RWPE2 (cell line): ENCODE measurements around the gene BRI3.

ENCODE experiments used
- ATAC-seq: fragments of 200-7000 bp; cut with Tn5 transposase; 3 replicates; pipeline ENCODE4 v1.9.1; 2021; ENCODE audit warnings: low read depth
- DNase-seq: peaks from one replicate; pipeline ENCODE4 v3.0.0-alpha.2; 2020; ENCODE audit warnings: low spot score
- H3K27ac ChIP-seq: fragments of 450-650 bp; 2 replicates; pipeline ENCODE4 v1.5.1; 2017; ENCODE audit warnings: mild to moderate bottlenecking; ENCODE audit not compliant: poor library complexity, severe bottlenecking
- H3K27me3 ChIP-seq: fragments of 250-450 bp; sonication (Bioruptor Pico); 2 replicates; pipeline ENCODE4 v1.5.1; 2021; ENCODE audit warnings: mild to moderate bottlenecking, moderate library complexity; ENCODE audit not compliant: insufficient read depth, poor library complexity, severe bottlenecking
- H3K36me3 ChIP-seq: fragments of 250-450 bp; sonication (Bioruptor Pico); 2 replicates; pipeline ENCODE4 v1.5.1; 2020; ENCODE audit warnings: low read depth, mild to moderate bottlenecking, moderate library complexity
- H3K4me1 ChIP-seq: fragments of 250-450 bp; sonication (Bioruptor Pico); 2 replicates; pipeline ENCODE4 v1.5.1; 2021; ENCODE audit warnings: mild to moderate bottlenecking, moderate library complexity; ENCODE audit not compliant: insufficient read depth, poor library complexity, severe bottlenecking
- H3K4me3 ChIP-seq: fragments of 250-450 bp; sonication (Bioruptor Pico); 2 replicates; pipeline ENCODE4 v1.5.1; 2021; ENCODE audit warnings: mild to moderate bottlenecking, moderate library complexity; ENCODE audit not compliant: severe bottlenecking
- H3K9me3 ChIP-seq: fragments of 250-450 bp; sonication (Bioruptor Pico); 2 replicates; pipeline ENCODE4 v1.5.1; 2021; ENCODE audit warnings: mild to moderate bottlenecking, moderate library complexity; ENCODE audit not compliant: severe bottlenecking
- CTCF ChIP-seq: fragments of 450-650 bp; IDR thresholded peaks from one replicate; pipeline ENCODE4 v1.5.1; 2017; ENCODE audit warnings: mild to moderate bottlenecking, moderate library complexity; ENCODE audit not compliant: poor library complexity, severe bottlenecking

Gene BRI3

GRCh38 chr7:98297626-98298286, 16.3 kb downstream of the BRI3 start:
- H3K27me3 ChIP-seq, result no peaks in the 10 kb centered on the region
- no peaks in the 10 kb centered on the region for H3K4me1 ChIP-seq
- H3K9me3 ChIP-seq, result no peaks in the 10 kb centered on the region
- peaks cover 72% of the 10 kb centered on the region for H3K36me3 ChIP-seq
- no peak for DNase-seq
- no peak for ATAC-seq
- TF ChIP-seq CTCF, result no peak
- no peak overlapping the region for H3K4me3 ChIP-seq
- H3K27ac ChIP-seq, result no peak overlapping the region

GRCh38 chr7:98300595-98301372, 19.3 kb downstream of the BRI3 start:
- ATAC-seq, result no peak

GRCh38 chr7:98301693-98302470, 20.4 kb downstream of the BRI3 start:
- H3K9me3 ChIP-seq, result no peaks in the 10 kb centered on the region
- H3K27ac ChIP-seq, result no peak overlapping the region
- DNase-seq (no peak), ATAC-seq (no peak)
- TF ChIP-seq CTCF, result no peak
- H3K4me3 ChIP-seq, result no peak overlapping the region
- H3K27me3 ChIP-seq, result no peaks in the 10 kb centered on the region
- H3K36me3 ChIP-seq, result peaks cover 73% of the 10 kb centered on the region
- H3K4me1 ChIP-seq, result no peaks in the 10 kb centered on the region

More at GRCh38 chr7:98300595-98301372, 19.3 kb downstream of the BRI3 start:
- Histone ChIP-seq H3K36me3 (peaks cover 72% of the 10 kb centered on the region), H3K9me3 (no peaks in the 10 kb centered on the region), H3K27me3 (no peaks in the 10 kb centered on the region), H3K27ac (no peak overlapping the region), H3K4me1 (no peaks in the 10 kb centered on the region), H3K4me3 (no peak overlapping the region)
- no peak for DNase-seq
- no peak for TF ChIP-seq CTCF

GRCh38 chr7:98303176-98303865, 21.8 kb downstream of the BRI3 start:
- peaks cover 77% of the 10 kb centered on the region for H3K36me3 ChIP-seq

More at GRCh38 chr7:98303176-98303865, 21.8 kb downstream of the BRI3 start:
- Histone ChIP-seq H3K4me3 (no peak overlapping the region), H3K27me3 (no peaks in the 10 kb centered on the region), H3K4me1 (no peaks in the 10 kb centered on the region), H3K27ac (no peak overlapping the region), H3K9me3 (no peaks in the 10 kb centered on the region)
- TF ChIP-seq CTCF, result no peak
- ATAC-seq (peak; percentile 11; the same call in 1 of the 3 replicates), DNase-seq (no peak)
